SK-N-SH (cell line): ENCODE results near the gene MMAB. TPM values are rescaled to one million over a fixed set of nuclear protein-coding genes. Genes with fewer than 3 reads are reported as not detected.

Experiments
- CTCF ChIA-PET: fragments of 300-600, 350-600 bp; formaldehyde crosslinking; extraction: SDS; loops from one replicate; lab custom pipeline; 2021; lab: Yijun Ruan, JAX
- POLR2A ChIA-PET: fragments of 350-600 bp; sonication (Branson Sonifier 250); formaldehyde crosslinking; extraction: SDS; loops from one replicate; lab custom pipeline; 2020; ENCODE audit warnings: antibody characterized with exemption, inconsistent platforms; lab: Yijun Ruan, JAX
- DNase-seq: peaks from one replicate; pipeline ENCODE4 v3.0.0; 2012
- H2AFZ ChIP-seq: fragments of 200-600 bp; sonication (generic); 2 replicates; pipeline ENCODE4 v1.8.1; 2016; ENCODE audit warnings: antibody characterized with exemption, mild to moderate bottlenecking, low read depth
- H3F3A ChIP-seq: fragments of 200-600 bp; sonication (generic); replicated peaks from 2 replicates; pipeline ENCODE3; 2016; ENCODE audit warnings: antibody characterized with exemption, mild to moderate bottlenecking; ENCODE audit not compliant: insufficient read depth
- H3K27ac ChIP-seq, 2 experiments: fragments of 200-500 bp in 1 of 2; fragments of 200-600 bp in 1 of 2; sonication (Bioruptor generic) in 1 of 2; sonication (generic), shearing (Covaris generic) in 1 of 2; 2 replicates each; pipeline versions ENCODE4 v1.5.1 to v1.6.1; 2014 to 2016; ENCODE audit warnings: low read depth in 2 of 2, inconsistent platforms in 1 of 2, low read length in 1 of 2, mild to moderate bottlenecking in 1 of 2, mixed read lengths in 1 of 2
- H3K27me3 ChIP-seq: fragments of 200-600 bp; sonication (generic), shearing (Covaris generic); 2 replicates; pipeline ENCODE4 v1.6.1; 2016; ENCODE audit warnings: mixed run types; ENCODE audit not compliant: insufficient read depth
- H3K36me3 ChIP-seq, 2 experiments: fragments of 200-500 bp in 1 of 2; fragments of 200-600 bp in 1 of 2; sonication (Bioruptor generic) in 1 of 2; sonication (generic) in 1 of 2; replicated peaks in 1 of 2; 2 replicates each; pipeline versions ENCODE3 to v1.5.1; 2014 to 2016; ENCODE audit warnings: low read length in 1 of 2, mild to moderate bottlenecking in 1 of 2; ENCODE audit not compliant: insufficient read depth in 2 of 2, control insufficient read depth in 1 of 2
- H3K4me1 ChIP-seq, 2 experiments: fragments of 200-500 bp in 1 of 2; fragments of 200-600 bp in 1 of 2; sonication (Bioruptor generic) in 1 of 2; sonication (generic), shearing (Covaris generic) in 1 of 2; 2 replicates each; pipeline versions ENCODE4 v1.5.1 to v1.6.1; 2014 to 2016; ENCODE audit warnings: low read depth in 1 of 2, low read length in 1 of 2, mixed run types in 1 of 2; ENCODE audit not compliant: insufficient read depth in 2 of 2, control insufficient read depth in 1 of 2
- H3K4me2 ChIP-seq: fragments of 200-600 bp; sonication (generic), shearing (Covaris generic); 2 replicates; pipeline ENCODE4 v1.6.1; 2017; ENCODE audit warnings: mixed run types
- H3K4me3 ChIP-seq, 2 experiments: fragments of 200-500 bp in 1 of 2; fragments of 200-600 bp in 1 of 2; sonication (Bioruptor generic) in 1 of 2; sonication (generic), shearing (Covaris generic) in 1 of 2; 2 replicates each; pipeline versions ENCODE4 v1.5.1 to v1.8.1; 2014 to 2016; ENCODE audit warnings: low read depth in 2 of 2, inconsistent platforms in 1 of 2, low read length in 1 of 2, mild to moderate bottlenecking in 1 of 2, mixed read lengths in 1 of 2, moderate library complexity in 1 of 2
- H3K79me2 ChIP-seq: fragments of 200-600 bp; sonication (generic); 2 replicates; pipeline ENCODE4 v1.8.1; 2017; ENCODE audit warnings: mild to moderate bottlenecking; ENCODE audit not compliant: insufficient read depth
- H3K9ac ChIP-seq: fragments of 200-600 bp; sonication (generic); 2 replicates; pipeline ENCODE4 v1.6.1; 2017; ENCODE audit warnings: mixed run types
- H3K9me2 ChIP-seq: fragments of 200-600 bp; sonication (generic); 2 replicates; pipeline ENCODE4 v1.6.1; 2017; ENCODE audit warnings: mixed run types
- H3K9me3 ChIP-seq: fragments of 200-600 bp; sonication (generic); 2 replicates; pipeline ENCODE4 v1.6.1; 2017; ENCODE audit warnings: mixed run types, mild to moderate bottlenecking, moderate library complexity
- H4K20me1 ChIP-seq: fragments of 200-600 bp; sonication (generic); 2 replicates; pipeline ENCODE4 v1.6.1; 2017; ENCODE audit warnings: mild to moderate bottlenecking, mixed run types; ENCODE audit not compliant: insufficient read depth
- CTCF ChIP-seq: fragments of 200-600 bp; sonication (generic); IDR thresholded peaks from 2 replicates; pipeline ENCODE4 v1.6.1; 2017; ENCODE audit warnings: antibody characterized with exemption, mild to moderate bottlenecking, moderate library complexity
- FOXJ3 ChIP-seq: sonication (generic); formaldehyde crosslinking; IDR thresholded peaks from 2 replicates; pipeline ENCODE4 v1.5.1; 2020; ENCODE audit warnings: mild to moderate bottlenecking, missing genetic modification reagents
- GABPA ChIP-seq: IDR thresholded peaks from 2 replicates; pipeline ENCODE4 v1.4.0; 2012; ENCODE audit warnings: low read depth, mild to moderate bottlenecking
- GATA2 ChIP-seq: sonication (generic); formaldehyde crosslinking; IDR thresholded peaks from 2 replicates; pipeline ENCODE4 v1.5.0; 2020; ENCODE audit warnings: mild to moderate bottlenecking, missing genetic modification reagents
- IRF3 ChIP-seq: fragments of 150-350 bp; IDR thresholded peaks from 2 replicates; pipeline ENCODE4 v1.6.1; 2016; ENCODE audit warnings: mild to moderate bottlenecking, low read depth, low read length
- JUND ChIP-seq: IDR thresholded peaks from 2 replicates; pipeline ENCODE4 v1.4.0; 2012
- MEF2A ChIP-seq: IDR thresholded peaks from 2 replicates; pipeline ENCODE4 v1.4.0; 2012; ENCODE audit warnings: low read depth, borderline replicate concordance
- MXI1 ChIP-seq: IDR thresholded peaks from 2 replicates; pipeline ENCODE4 v1.6.1; 2012; ENCODE audit warnings: mild to moderate bottlenecking, low read depth, low read length, improper control_type of control experiment
- NRF1 ChIP-seq: IDR thresholded peaks from 2 replicates; pipeline ENCODE4 v1.6.1; 2012; ENCODE audit warnings: low read depth, mild to moderate bottlenecking, low read length
- PBX3 ChIP-seq: IDR thresholded peaks from 2 replicates; pipeline ENCODE4; 2012
- RAD21 ChIP-seq: IDR thresholded peaks from 2 replicates; pipeline ENCODE4 v1.6.1; 2012; ENCODE audit warnings: mild to moderate bottlenecking, low read length
- RCOR1 ChIP-seq: fragments of 150-350 bp; IDR thresholded peaks from 2 replicates; pipeline ENCODE4 v1.6.1; 2017; ENCODE audit warnings: antibody characterized with exemption, low read length
- SMC3 ChIP-seq: IDR thresholded peaks from 2 replicates; pipeline ENCODE4 v1.6.1; 2012; ENCODE audit warnings: low read depth, low read length, improper control_type of control experiment
- TCF12 ChIP-seq: IDR thresholded peaks from 2 replicates; pipeline ENCODE4 v1.4.0; 2012
- WGBS: methylation state at CpG from one replicate; pipeline ENCODE4 v1.1.6; 2017; ENCODE audit warnings: low lambda C conversion rate; 5-methylcytosine and 5-hydroxymethylcytosine counted together
- polyA plus RNA-seq, 3 experiments: library from polyadenylated mRNA; depleted of rRNA; stranded (reverse); fragments of >200 nt; gene quantifications; 2 replicates each; pipeline ENCODE4 v1.2.3, GENCODE V29; 2012
- TF ChIP-seq, protein P1 (sequence below): IDR thresholded peaks from 2 replicates; pipeline ENCODE4 v1.4.0; 2012; ENCODE audit warnings: low read depth, borderline replicate concordance
- TF ChIP-seq, protein P2 (sequence below): fragments of 150-350 bp; IDR thresholded peaks from 2 replicates; pipeline ENCODE4 v1.6.1; 2017; ENCODE audit warnings: antibody characterized with exemption, low read length, low read depth, borderline replicate concordance

MMAB gene
- polyA plus RNA-seq, 1 of the 3 experiments (the other 2 are of a cell fraction) = 15.9 TPM

GRCh38 chr12:109608793-109609192 is 35.5 kb upstream of the MMAB start:
- H3K27me3 ChIP-seq = peaks cover 7% of the 10 kb centered on the region; the same call in 1 of the 2 replicates
- 81% methylated on average over 3 of the region's 3 CpGs for WGBS

More at GRCh38 chr12:109608793-109609192, 35.5 kb upstream of the MMAB start:
- no peak for DNase-seq
- Histone ChIP-seq H3K9ac (no peak overlapping the region), H3K9me3 (no peaks in the 10 kb centered on the region), H3K4me2 (no peak overlapping the region), H3K4me1 (peaks cover 0 to 68% of the 10 kb centered on the region in 2 experiments; a peak in 2 of 4 replicates), H4K20me1 (no peaks in the 10 kb centered on the region), H3K4me3 (no peak overlapping the region), H2AFZ (no peak overlapping the region), H3K79me2 (no peaks in the 10 kb centered on the region), H3K9me2 (no peaks in the 10 kb centered on the region), H3K36me3 (no peaks in the 10 kb centered on the region), H3K27ac (peak overlapping the region in 1 of 2 experiments; percentile 96; a peak in 1 of 4 replicates), H3F3A (no peaks in the 10 kb centered on the region)
- TF ChIP-seq IRF3 = no peak
- TF ChIP-seq NRF1 = no peak
- TF ChIP-seq, protein P1, sequence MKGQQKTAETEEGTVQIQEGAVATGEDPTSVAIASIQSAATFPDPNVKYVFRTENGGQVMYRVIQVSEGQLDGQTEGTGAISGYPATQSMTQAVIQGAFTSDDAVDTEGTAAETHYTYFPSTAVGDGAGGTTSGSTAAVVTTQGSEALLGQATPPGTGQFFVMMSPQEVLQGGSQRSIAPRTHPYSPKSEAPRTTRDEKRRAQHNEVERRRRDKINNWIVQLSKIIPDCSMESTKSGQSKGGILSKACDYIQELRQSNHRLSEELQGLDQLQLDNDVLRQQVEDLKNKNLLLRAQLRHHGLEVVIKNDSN = no peak
- TF ChIP-seq RAD21 = no peak
- no peak for TF ChIP-seq TCF12
- no peak for TF ChIP-seq FOXJ3
- TF ChIP-seq CTCF = no peak
- TF ChIP-seq PBX3 = no peak
- TF ChIP-seq MXI1 = no peak
- TF ChIP-seq, protein P2, sequence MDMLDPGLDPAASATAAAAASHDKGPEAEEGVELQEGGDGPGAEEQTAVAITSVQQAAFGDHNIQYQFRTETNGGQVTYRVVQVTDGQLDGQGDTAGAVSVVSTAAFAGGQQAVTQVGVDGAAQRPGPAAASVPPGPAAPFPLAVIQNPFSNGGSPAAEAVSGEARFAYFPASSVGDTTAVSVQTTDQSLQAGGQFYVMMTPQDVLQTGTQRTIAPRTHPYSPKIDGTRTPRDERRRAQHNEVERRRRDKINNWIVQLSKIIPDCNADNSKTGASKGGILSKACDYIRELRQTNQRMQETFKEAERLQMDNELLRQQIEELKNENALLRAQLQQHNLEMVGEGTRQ = no peak
- TF ChIP-seq JUND = no peak
- TF ChIP-seq GABPA = no peak
- no peak for TF ChIP-seq MEF2A
- TF ChIP-seq GATA2 (CRISPR knock-in tag) = no peak
- no peak for TF ChIP-seq RCOR1
- TF ChIP-seq SMC3 = no peak
- CTCF ChIA-PET = interaction anchor here (0.9 to 3.7 kb wide), 4 partner anchors 12 to 197 kb away, joined by 3 to 27 read pairs (median 4); no protein-coding TSS in a partner anchor
- POLR2A ChIA-PET = no interaction called here
